ENCODE measurements around the gene ZCCHC4. TPM values are rescaled to one million over a fixed set of nuclear protein-coding genes. Genes with fewer than 3 reads are reported as not detected.
A peak's percentile ranks its signal among the peaks of the same experiment; 100 is the strongest.

Gene ZCCHC4
- total RNA-seq, 1 donor from 2014 or later: 10.2 TPM

DNA sequence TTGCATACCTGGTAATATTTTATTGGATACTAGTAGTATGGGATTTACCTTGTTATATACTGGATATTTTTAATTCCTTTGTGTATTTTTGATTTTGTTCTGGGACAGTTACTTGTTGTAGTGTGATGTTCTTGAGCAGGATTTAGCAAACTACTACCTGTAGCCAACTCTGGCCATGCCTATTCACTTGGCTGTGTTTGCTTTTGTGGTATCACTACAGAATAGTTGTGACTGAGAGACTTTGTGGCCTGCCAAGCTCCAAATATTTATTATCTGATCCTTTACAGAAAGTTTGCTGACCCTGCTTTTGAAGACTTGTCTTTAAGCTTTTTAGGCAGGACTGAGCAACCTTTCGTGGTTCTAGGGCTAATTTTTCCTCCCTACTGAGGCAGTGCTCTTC is 17.8 kb downstream of the ZCCHC4 start:
- FAIRE-seq: no peak
- no peaks in the 10 kb centered on the region for H3K9me3 Mint-ChIP-seq (ENCODE audit: unreplicated experiment)
- Histone ChIP-seq H3K4me1 (ENCODE audit: insufficient read depth, low read length) (no peaks in the 10 kb centered on the region), H2AFZ (ENCODE audit: low read depth, low read length) (no peak overlapping the region), H3K27ac (ENCODE audit: low read depth, low read length) (no peak overlapping the region), H3K4me2 (ENCODE audit: low read length) (no peak overlapping the region), H3K4me3 (ENCODE audit: insufficient read depth, low read depth, low read length) (no peak overlapping the region), H3K9me3 (ENCODE audit: insufficient read depth, low read depth, low read length) (no peaks in the 10 kb centered on the region), H3K79me2 (ENCODE audit: insufficient read depth, low read length) (peaks cover 10% of the 10 kb centered on the region), H3K27me3 (ENCODE audit: insufficient read depth, low read length) (no peaks in the 10 kb centered on the region), H3K36me3 (ENCODE audit: insufficient read depth, low read length) (no peaks in the 10 kb centered on the region), H3K9ac (ENCODE audit: low read length) (no peak overlapping the region), H4K20me1 (ENCODE audit: insufficient read depth, low read length) (no peaks in the 10 kb centered on the region)
- TF ChIP-seq EZH2 (IDR thresholded peaks at IDR 0.05; ENCODE audit: insufficient read depth, low read length): no peak
- TF ChIP-seq, protein P1, sequence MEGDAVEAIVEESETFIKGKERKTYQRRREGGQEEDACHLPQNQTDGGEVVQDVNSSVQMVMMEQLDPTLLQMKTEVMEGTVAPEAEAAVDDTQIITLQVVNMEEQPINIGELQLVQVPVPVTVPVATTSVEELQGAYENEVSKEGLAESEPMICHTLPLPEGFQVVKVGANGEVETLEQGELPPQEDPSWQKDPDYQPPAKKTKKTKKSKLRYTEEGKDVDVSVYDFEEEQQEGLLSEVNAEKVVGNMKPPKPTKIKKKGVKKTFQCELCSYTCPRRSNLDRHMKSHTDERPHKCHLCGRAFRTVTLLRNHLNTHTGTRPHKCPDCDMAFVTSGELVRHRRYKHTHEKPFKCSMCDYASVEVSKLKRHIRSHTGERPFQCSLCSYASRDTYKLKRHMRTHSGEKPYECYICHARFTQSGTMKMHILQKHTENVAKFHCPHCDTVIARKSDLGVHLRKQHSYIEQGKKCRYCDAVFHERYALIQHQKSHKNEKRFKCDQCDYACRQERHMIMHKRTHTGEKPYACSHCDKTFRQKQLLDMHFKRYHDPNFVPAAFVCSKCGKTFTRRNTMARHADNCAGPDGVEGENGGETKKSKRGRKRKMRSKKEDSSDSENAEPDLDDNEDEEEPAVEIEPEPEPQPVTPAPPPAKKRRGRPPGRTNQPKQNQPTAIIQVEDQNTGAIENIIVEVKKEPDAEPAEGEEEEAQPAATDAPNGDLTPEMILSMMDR (IDR thresholded peaks at IDR 0.05; ENCODE audit: insufficient read depth, low read depth, low read length): no peak
- H3K36me3 Mint-ChIP-seq (ENCODE audit: low read depth, unreplicated experiment): no peaks in the 10 kb centered on the region
- DNase-seq (ENCODE audit: low read depth): no peak
- peaks cover 8% of the 10 kb centered on the region for H3K4me1 Mint-ChIP-seq (ENCODE audit: low read depth, unreplicated experiment)
- no peak overlapping the region for H3K27ac Mint-ChIP-seq (ENCODE audit: unreplicated experiment)
- H3K27me3 Mint-ChIP-seq (ENCODE audit: low read depth, unreplicated experiment): no peaks in the 10 kb centered on the region
- no peak overlapping the region for H3K4me3 Mint-ChIP-seq (ENCODE audit: unreplicated experiment)

- no peak for DNase-seq (ENCODE audit: low read depth)
- no peaks in the 10 kb centered on the region for H4K20me1 ChIP-seq (ENCODE audit: insufficient read depth, low read length)
- H3K4me3 Mint-ChIP-seq (ENCODE audit: unreplicated experiment): no peak overlapping the region
- H3K27ac Mint-ChIP-seq (ENCODE audit: unreplicated experiment): no peak overlapping the region
- no peak overlapping the region for H3K4me2 ChIP-seq (ENCODE audit: low read length)
- no peaks in the 10 kb centered on the region for H3K27me3 ChIP-seq (ENCODE audit: insufficient read depth, low read length)
- H3K79me2 ChIP-seq (ENCODE audit: insufficient read depth, low read length): peaks cover 7% of the 10 kb centered on the region
- no peaks in the 10 kb centered on the region for H3K27me3 Mint-ChIP-seq (ENCODE audit: low read depth, unreplicated experiment)
- H3K9ac ChIP-seq (ENCODE audit: low read length): no peak overlapping the region
- no peaks in the 10 kb centered on the region for H3K9me3 ChIP-seq (ENCODE audit: insufficient read depth, low read depth, low read length)
- no peaks in the 10 kb centered on the region for H3K36me3 ChIP-seq (ENCODE audit: insufficient read depth, low read length)
- H3K27ac ChIP-seq (ENCODE audit: low read depth, low read length): no peak overlapping the region
- peaks cover 8% of the 10 kb centered on the region for H3K4me1 Mint-ChIP-seq (ENCODE audit: low read depth, unreplicated experiment)
- H3K4me3 ChIP-seq (ENCODE audit: insufficient read depth, low read depth, low read length): no peak overlapping the region
- TF ChIP-seq, protein P1 (IDR thresholded peaks at IDR 0.05; ENCODE audit: insufficient read depth, low read depth, low read length): no peak
- TF ChIP-seq EZH2 (IDR thresholded peaks at IDR 0.05; ENCODE audit: insufficient read depth, low read length): no peak
- no peaks in the 10 kb centered on the region for H3K36me3 Mint-ChIP-seq (ENCODE audit: low read depth, unreplicated experiment)
- H3K9me3 Mint-ChIP-seq (ENCODE audit: unreplicated experiment): no peaks in the 10 kb centered on the region
- no peaks in the 10 kb centered on the region for H3K4me1 ChIP-seq (ENCODE audit: insufficient read depth, low read length)
- H2AFZ ChIP-seq (ENCODE audit: low read depth, low read length): no peak overlapping the region
- FAIRE-seq: no peak
Observed at GRCh38 chr4:25330905-25331808, 18.6 kb downstream of the ZCCHC4 start.

GRCh38 chr4:25343671-25344070 is 31.1 kb downstream of the ZCCHC4 start:
- H3K4me3 ChIP-seq (ENCODE audit: insufficient read depth, low read depth, low read length): no peak overlapping the region
- no peak overlapping the region for H3K9ac ChIP-seq (ENCODE audit: low read length)
- no peaks in the 10 kb centered on the region for H3K79me2 ChIP-seq (ENCODE audit: insufficient read depth, low read length)
- Mint-ChIP-seq H3K36me3 (ENCODE audit: low read depth, unreplicated experiment) (no peaks in the 10 kb centered on the region), H3K9me3 (ENCODE audit: unreplicated experiment) (no peaks in the 10 kb centered on the region), H3K4me1 (ENCODE audit: low read depth, unreplicated experiment) (no peaks in the 10 kb centered on the region), H3K27me3 (ENCODE audit: low read depth, unreplicated experiment) (no peaks in the 10 kb centered on the region), H3K27ac (ENCODE audit: unreplicated experiment) (no peak overlapping the region), H3K4me3 (ENCODE audit: unreplicated experiment) (no peak overlapping the region)
- no peak overlapping the region for H3K4me2 ChIP-seq (ENCODE audit: low read length)
- H3K9me3 ChIP-seq (ENCODE audit: insufficient read depth, low read depth, low read length): no peaks in the 10 kb centered on the region
- DNase-seq (ENCODE audit: low read depth) (peak; percentile 8), FAIRE-seq (no peak)
- no peaks in the 10 kb centered on the region for H3K27me3 ChIP-seq (ENCODE audit: insufficient read depth, low read length)
- peaks cover 3% of the 10 kb centered on the region for H3K4me1 ChIP-seq (ENCODE audit: insufficient read depth, low read length)
- no peaks in the 10 kb centered on the region for H4K20me1 ChIP-seq (ENCODE audit: insufficient read depth, low read length)
- no peak overlapping the region for H2AFZ ChIP-seq (ENCODE audit: low read depth, low read length)
- H3K27ac ChIP-seq (ENCODE audit: low read depth, low read length): no peak overlapping the region
- TF ChIP-seq, protein P1 (IDR thresholded peaks at IDR 0.05; ENCODE audit: insufficient read depth, low read depth, low read length): no peak
- no peak for TF ChIP-seq EZH2 (IDR thresholded peaks at IDR 0.05; ENCODE audit: insufficient read depth, low read length)
- H3K36me3 ChIP-seq (ENCODE audit: insufficient read depth, low read length): no peaks in the 10 kb centered on the region

Measured in astrocyte (in vitro differentiated cells and primary cell).